Transverse colon (tissue), 3 donors: Measurements from ENCODE around the gene FEZF1.

ENCODE experiments used
- CTCF ChIP-seq, 5 experiments: fragments of 200-600 bp in 3 of 5; fragments of 450-650 bp in 2 of 5; sonication (generic) in 3 of 5; IDR thresholded peaks; 1 replicate in 2 of 5; 2 replicates in 3 of 5; pipeline ENCODE4 v1.5.1; 2016 to 2017; ENCODE audit warnings: antibody characterized with exemption in 5 of 5, inconsistent platforms in 3 of 5, mild to moderate bottlenecking in 2 of 5, moderate library complexity in 1 of 5
- EP300 ChIP-seq: sonication (generic); formaldehyde crosslinking; IDR thresholded peaks from one replicate; pipeline ENCODE4 v1.6.1; 2017; ENCODE audit warnings: antibody characterized with exemption, low read depth
- POLR2A ChIP-seq: fragments of 450-650 bp; IDR thresholded peaks from one replicate; pipeline ENCODE4 v1.6.1; 2016; ENCODE audit warnings: antibody characterized with exemption, mild to moderate bottlenecking, moderate library complexity

GRCh38 chr7:122258971-122259370, 45.6 kb downstream of the FEZF1 start:
- TF ChIP-seq CTCF (IDR thresholded peaks at IDR 0.05), result no peak
- no peak for TF ChIP-seq POLR2A
- no peak for TF ChIP-seq EP300
